MM.1S (cell line): ENCODE results near the gene L3MBTL4.

ENCODE experiments used
- CTCF ChIP-seq: fragments of 300-600 bp; sonication (generic); IDR thresholded peaks from 2 replicates; pipeline ENCODE4 v1.5.1; 2016; ENCODE audit warnings: antibody characterized with exemption, low read length, mixed read lengths
- EZH2 ChIP-seq: fragments of 300-600 bp; sonication (generic); optimal IDR thresholded peaks from 2 replicates; pipeline ENCODE3; 2017; ENCODE audit warnings: low read depth, mild to moderate bottlenecking, antibody characterized with exemption, low read length, mixed read lengths

- TF ChIP-seq EZH2 (no peak), CTCF (no peak)
These were observed 370.4 kb downstream of the L3MBTL4 start for GRCh38 chr18:6044319-6044718.
